BLaER1 treated with 17β-estradiol and CSF1 and Interleukin-3, amounts not matched to agents 10 nM and 100 nM (cell line): Measurements from ENCODE around the gene PTGES.

Source experiments
- H3K27ac ChIP-seq, 11 experiments: shearing (Covaris generic); formaldehyde crosslinking; 2 replicates each; pipeline ENCODE4 v1.8.1; 2022
- H3K27me3 ChIP-seq, 11 experiments: shearing (Covaris generic); formaldehyde crosslinking; 2 replicates each; pipeline ENCODE4 v1.8.1; 2022
- H3K36me3 ChIP-seq, 11 experiments: shearing (Covaris generic); formaldehyde crosslinking; 2 replicates each; pipeline ENCODE4 v1.8.1; 2022
- H3K4me1 ChIP-seq, 10 experiments: shearing (Covaris generic); formaldehyde crosslinking; 2 replicates each; pipeline ENCODE4 v1.8.1; 2022
- H3K4me2 ChIP-seq, 11 experiments: shearing (Covaris generic); formaldehyde crosslinking; 2 replicates each; pipeline ENCODE4 v1.8.1; 2022
- H3K4me3 ChIP-seq, 10 experiments: shearing (Covaris generic); formaldehyde crosslinking; 2 replicates each; pipeline ENCODE4 v1.8.1; 2022
- H3K9ac ChIP-seq, 11 experiments: shearing (Covaris generic); formaldehyde crosslinking; 2 replicates each; pipeline ENCODE4 v1.8.1; 2022
- H3K9me3 ChIP-seq, 11 experiments: shearing (Covaris generic); formaldehyde crosslinking; replicated peaks in 1 of 11; 2 replicates each; pipeline ENCODE4 v1.8.1; 2022
- H4K20me1 ChIP-seq, 11 experiments: shearing (Covaris generic); formaldehyde crosslinking; 2 replicates each; pipeline ENCODE4 v1.8.1; 2022
- Cebpa-rat ChIP-seq, 11 experiments: shearing (Covaris generic); IDR thresholded peaks; 2 replicates each; pipeline ENCODE4 v1.8.1; 2022

Gene PTGES

DNA sequence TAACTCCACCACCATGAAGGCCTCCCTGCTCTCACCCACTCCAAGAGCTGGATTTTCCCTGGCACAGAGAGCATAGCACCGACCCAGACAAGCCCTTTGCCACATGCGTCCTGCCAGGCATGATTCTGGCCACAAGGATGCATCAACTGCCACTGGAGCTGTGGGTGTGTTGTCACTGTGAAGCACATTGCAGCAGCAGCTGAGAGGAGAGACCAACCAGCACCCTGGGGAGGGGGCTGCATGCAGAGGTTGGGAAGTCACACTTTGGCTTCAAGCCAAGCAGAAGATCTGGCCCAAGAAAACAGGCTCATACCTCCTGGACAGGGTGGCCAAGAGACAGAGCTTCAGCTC lies 22.6 kb upstream of the PTGES start:
- H3K36me3 ChIP-seq: no peaks in the 10 kb centered on the region
- peak overlapping the region in 9 of 11 experiments; percentile 26 to 90 (median 87); a peak in 16 of 22 replicates for H3K9ac ChIP-seq
- peak in 6 of 11 experiments; percentile 37 to 78 (median 48); a peak in 6 of 22 replicates for TF ChIP-seq Cebpa-rat (IDR thresholded peaks at IDR 0.05)
- H3K4me3 ChIP-seq: no peak overlapping the region
- peaks cover 0 to 7% (median 0%) of the 10 kb centered on the region in 11 experiments; a peak in 5 of 22 replicates for H3K27me3 ChIP-seq
- no peaks in the 10 kb centered on the region for H3K9me3 ChIP-seq
- H3K4me1 ChIP-seq: peaks cover 45 to 84% (median 71%) of the 10 kb centered on the region in 10 experiments
- peak overlapping the region; percentile 63 to 97 (median 94) for H3K4me2 ChIP-seq
- peak overlapping the region in 10 of 11 experiments; percentile 1 to 99 (median 98); a peak in 19 of 22 replicates for H3K27ac ChIP-seq
- H4K20me1 ChIP-seq: no peaks in the 10 kb centered on the region

DNA sequence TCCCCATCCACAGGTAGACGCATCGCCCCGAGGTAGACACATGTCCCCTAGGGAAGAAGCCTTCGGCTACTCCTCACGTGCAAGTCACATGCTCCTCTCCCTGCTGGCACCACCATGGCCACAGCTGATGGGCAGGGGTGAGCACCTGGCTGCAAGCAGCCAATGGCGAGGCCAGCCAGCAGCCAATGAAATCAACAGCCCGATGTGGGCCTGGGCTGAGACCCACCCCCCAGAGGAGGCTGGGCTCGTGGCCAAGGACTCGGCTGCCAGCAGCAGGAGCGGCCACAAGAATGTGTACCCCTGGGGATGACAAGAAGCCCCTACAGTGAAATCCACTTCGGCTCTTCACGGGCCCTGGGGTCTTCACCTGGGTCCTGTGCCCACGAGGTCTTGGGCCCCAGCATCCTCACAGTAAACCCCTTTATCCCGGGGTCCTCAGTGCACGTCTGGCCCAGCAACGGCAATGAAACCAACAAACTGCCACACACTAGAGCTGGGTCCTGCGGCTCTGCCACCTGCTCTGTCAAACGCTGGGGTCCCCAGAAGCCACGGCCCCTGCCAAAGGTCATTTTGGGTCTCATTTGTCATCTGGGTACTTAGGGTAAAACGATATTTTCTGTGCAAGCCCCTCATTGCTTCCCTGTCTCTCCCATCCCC lies 22.1 kb upstream of the PTGES start:
- H4K20me1 ChIP-seq: no peaks in the 10 kb centered on the region
- H3K4me3 ChIP-seq: peak overlapping the region in 1 of 10 experiments; percentile 33; a peak in 1 of 20 replicates
- H3K36me3 ChIP-seq: no peaks in the 10 kb centered on the region
- no peak for TF ChIP-seq Cebpa-rat (IDR thresholded peaks at IDR 0.05)
- peak overlapping the region in 9 of 11 experiments; percentile 26 to 90 (median 87); a peak in 16 of 22 replicates for H3K9ac ChIP-seq
- H3K27ac ChIP-seq: peak overlapping the region in 10 of 11 experiments; percentile 1 to 99 (median 98); a peak in 19 of 22 replicates
- peaks cover 45 to 79% (median 67%) of the 10 kb centered on the region in 10 experiments for H3K4me1 ChIP-seq
- peaks cover 0 to 7% (median 0%) of the 10 kb centered on the region in 11 experiments; a peak in 5 of 22 replicates for H3K27me3 ChIP-seq
- no peaks in the 10 kb centered on the region for H3K9me3 ChIP-seq
- H3K4me2 ChIP-seq: peak overlapping the region; percentile 63 to 97 (median 94)

DNA sequence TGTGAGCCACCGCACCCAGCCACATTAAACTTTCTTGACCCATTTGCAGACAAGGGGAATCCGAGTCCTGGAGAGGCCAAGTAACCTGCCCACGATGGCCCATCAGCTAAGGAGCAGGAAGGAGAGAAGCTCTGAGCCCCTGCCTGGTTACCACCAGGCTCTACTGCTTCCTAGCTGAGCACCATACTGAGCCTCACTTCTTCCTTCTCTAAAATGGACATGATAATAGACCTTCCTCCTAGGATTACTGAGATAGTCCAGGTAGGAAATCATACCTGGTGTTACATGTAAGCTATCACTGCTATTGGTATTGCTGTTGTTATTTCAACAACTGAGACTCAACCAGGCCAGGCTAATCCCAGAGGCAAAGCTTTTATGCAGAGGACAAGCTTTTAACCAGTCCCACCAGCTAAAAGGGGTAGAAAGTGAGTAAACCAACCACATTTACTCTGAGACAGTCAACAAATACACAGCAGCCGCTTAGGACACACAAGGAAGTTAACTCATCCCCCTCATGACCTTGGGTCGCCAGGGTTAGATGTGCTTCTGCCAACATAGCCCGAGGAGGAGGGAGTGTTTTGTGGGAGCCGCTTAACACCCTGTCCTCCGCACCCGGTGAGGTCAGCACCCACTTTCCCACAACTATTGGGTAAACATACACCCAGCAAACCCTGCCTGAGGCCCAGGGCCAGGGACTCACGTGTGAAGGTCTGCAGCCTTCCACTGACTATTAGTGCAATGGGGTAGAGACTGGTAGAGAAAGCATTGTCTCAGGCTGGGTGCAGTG lies 20.6 kb upstream of the PTGES start:
- peak overlapping the region in 10 of 11 experiments; percentile 13 to 74 (median 52); a peak in 18 of 22 replicates for H3K27ac ChIP-seq

DNA sequence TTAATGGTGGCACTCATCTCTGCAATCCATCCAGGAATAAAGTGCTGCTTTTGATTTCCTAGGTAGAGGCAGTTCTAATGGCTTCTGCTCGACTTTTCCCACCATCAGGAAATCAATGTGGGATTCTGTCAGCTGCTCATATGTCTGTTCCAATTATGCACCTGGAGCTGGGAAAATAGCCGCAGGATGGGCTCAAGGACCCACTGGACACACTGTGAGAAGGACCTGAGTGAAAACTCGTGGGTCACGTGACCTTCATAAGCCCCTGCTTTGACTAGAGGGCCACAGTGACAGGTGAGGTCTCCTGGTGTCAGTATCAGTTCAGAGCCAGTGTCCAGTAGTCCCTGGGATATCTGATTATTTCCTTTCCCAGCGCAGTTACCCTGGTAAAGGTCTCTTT lies 17.9 kb upstream of the PTGES start:
- no peak overlapping the region for H3K9ac ChIP-seq
- H3K36me3 ChIP-seq: no peaks in the 10 kb centered on the region
- no peak for TF ChIP-seq Cebpa-rat (IDR thresholded peaks at IDR 0.05)
- no peak overlapping the region for H3K4me3 ChIP-seq
- no peaks in the 10 kb centered on the region for H4K20me1 ChIP-seq
- peaks cover 13 to 67% (median 30%) of the 10 kb centered on the region in 10 experiments for H3K4me1 ChIP-seq
- no peak overlapping the region for H3K4me2 ChIP-seq
- H3K27ac ChIP-seq: no peak overlapping the region
- no peaks in the 10 kb centered on the region for H3K9me3 ChIP-seq
- peaks cover 0 to 7% (median 0%) of the 10 kb centered on the region in 11 experiments; a peak in 5 of 22 replicates for H3K27me3 ChIP-seq

More for the DNA sequence above, 20.6 kb upstream of the PTGES start:
- Histone ChIP-seq H3K9ac (peak overlapping the region in 6 of 11 experiments; percentile 0 to 48 (median 32); a peak in 9 of 22 replicates), H4K20me1 (no peaks in the 10 kb centered on the region), H3K4me3 (no peak overlapping the region), H3K9me3 (no peaks in the 10 kb centered on the region), H3K4me1 (peaks cover 38 to 76% (median 52%) of the 10 kb centered on the region in 10 experiments), H3K4me2 (peak overlapping the region in 10 of 11 experiments; percentile 0 to 80 (median 67); a peak in 19 of 22 replicates), H3K27me3 (peaks cover 0 to 7% (median 0%) of the 10 kb centered on the region in 11 experiments; a peak in 5 of 22 replicates), H3K36me3 (no peaks in the 10 kb centered on the region)
- no peak for TF ChIP-seq Cebpa-rat (IDR thresholded peaks at IDR 0.05)

DNA sequence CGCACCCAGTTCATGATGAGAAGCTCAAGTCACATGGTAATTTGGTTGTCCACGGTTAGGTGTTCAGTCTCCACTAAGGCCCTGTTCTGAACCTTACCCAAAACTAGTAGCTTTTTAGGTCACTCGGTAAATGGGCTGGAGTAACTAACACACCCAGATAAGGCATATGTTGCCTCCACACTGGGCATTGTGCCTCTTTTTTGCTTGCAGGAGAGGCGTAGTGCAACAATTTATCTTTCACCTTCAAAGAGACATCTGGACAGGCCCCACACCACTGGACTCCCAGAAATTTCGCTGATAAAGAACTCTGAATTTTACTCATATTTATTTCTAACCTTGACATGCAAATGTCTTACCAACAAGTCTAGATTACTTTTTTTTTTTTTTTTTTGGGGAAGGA lies 16.8 kb upstream of the PTGES start:
- H4K20me1 ChIP-seq: no peaks in the 10 kb centered on the region
- TF ChIP-seq Cebpa-rat (IDR thresholded peaks at IDR 0.05): no peak
- H3K9me3 ChIP-seq: no peaks in the 10 kb centered on the region
- no peak overlapping the region for H3K4me3 ChIP-seq
- peaks cover 3 to 67% (median 28%) of the 10 kb centered on the region in 10 experiments for H3K4me1 ChIP-seq
- H3K27me3 ChIP-seq: peaks cover 0 to 2% (median 0%) of the 10 kb centered on the region in 11 experiments; a peak in 5 of 22 replicates
- no peak overlapping the region for H3K4me2 ChIP-seq
- H3K36me3 ChIP-seq: no peaks in the 10 kb centered on the region
- no peak overlapping the region for H3K9ac ChIP-seq
- H3K27ac ChIP-seq: 0 out of 22 replicates have a peak overlapping the region, but pooled peaks of 2 of the 11 experiments have one; percentile 2 to 11

DNA sequence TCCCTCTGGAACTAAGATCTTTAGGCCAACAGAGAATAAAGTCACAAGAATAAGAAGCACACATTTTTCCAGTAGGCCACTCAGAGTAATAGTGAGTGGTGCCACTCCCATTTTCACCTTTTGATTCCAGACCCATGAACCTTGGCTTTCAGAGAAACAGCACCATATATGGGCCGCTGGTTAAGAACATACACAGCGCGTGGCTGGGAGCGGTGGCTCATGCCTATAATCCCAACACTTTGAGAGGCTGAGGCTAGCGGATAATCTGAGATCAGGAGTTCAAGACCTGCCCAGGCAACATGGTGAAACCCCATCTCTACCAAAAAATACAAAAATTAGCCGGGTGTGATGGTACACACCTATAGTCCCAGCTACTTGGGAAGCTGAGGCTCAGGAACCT lies 15.6 kb upstream of the PTGES start:
- no peak for TF ChIP-seq Cebpa-rat (IDR thresholded peaks at IDR 0.05)
- no peak overlapping the region for H3K9ac ChIP-seq
- no peaks in the 10 kb centered on the region for H4K20me1 ChIP-seq
- H3K9me3 ChIP-seq: no peaks in the 10 kb centered on the region
- H3K4me2 ChIP-seq: no peak overlapping the region
- no peaks in the 10 kb centered on the region for H3K27me3 ChIP-seq
- no peaks in the 10 kb centered on the region for H3K36me3 ChIP-seq
- peaks cover 0 to 68% (median 30%) of the 10 kb centered on the region in 10 experiments; a peak in 17 of 20 replicates for H3K4me1 ChIP-seq
- no peak overlapping the region for H3K4me3 ChIP-seq
- H3K27ac ChIP-seq: no peak overlapping the region; a peak in 1 of 22 replicates

DNA sequence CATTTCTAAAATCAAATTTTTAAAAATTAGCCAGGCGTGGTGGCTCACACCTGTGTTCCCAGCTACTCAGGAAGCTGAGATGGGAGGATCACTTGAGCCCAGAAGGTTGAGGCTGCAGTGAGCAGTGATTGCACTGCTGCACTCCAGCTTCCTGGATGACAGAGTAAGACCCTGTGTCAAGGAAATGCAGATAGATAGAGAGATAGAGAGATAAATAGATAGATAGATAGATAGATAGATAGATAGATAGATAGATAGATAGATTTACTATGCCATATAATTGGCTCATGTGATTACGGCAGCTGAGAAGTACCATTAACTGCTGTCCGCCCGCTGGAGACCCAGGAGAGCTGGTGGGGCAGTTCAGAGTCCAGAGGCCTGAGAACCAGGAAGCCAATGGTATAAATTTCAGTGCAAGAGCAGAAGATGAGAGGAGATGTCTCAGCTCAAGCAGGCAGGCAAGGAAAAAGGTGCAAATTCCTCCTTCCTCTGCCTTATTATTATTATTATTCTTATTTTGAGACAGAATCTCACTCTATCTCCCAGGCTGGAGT lies 13.0 kb upstream of the PTGES start:
- H3K4me2 ChIP-seq: peak overlapping the region in 6 of 11 experiments; percentile 2 to 88 (median 38); a peak in 9 of 22 replicates
- no peaks in the 10 kb centered on the region for H4K20me1 ChIP-seq
- H3K4me1 ChIP-seq: peaks cover 9 to 76% (median 48%) of the 10 kb centered on the region in 10 experiments
- no peaks in the 10 kb centered on the region for H3K27me3 ChIP-seq
- no peak overlapping the region for H3K4me3 ChIP-seq
- peak overlapping the region in 2 of 11 experiments; percentile 6 to 83; a peak in 3 of 22 replicates for H3K27ac ChIP-seq
- no peaks in the 10 kb centered on the region for H3K36me3 ChIP-seq
- no peaks in the 10 kb centered on the region for H3K9me3 ChIP-seq
- TF ChIP-seq Cebpa-rat (IDR thresholded peaks at IDR 0.05): no peak
- H3K9ac ChIP-seq: no peak overlapping the region

DNA sequence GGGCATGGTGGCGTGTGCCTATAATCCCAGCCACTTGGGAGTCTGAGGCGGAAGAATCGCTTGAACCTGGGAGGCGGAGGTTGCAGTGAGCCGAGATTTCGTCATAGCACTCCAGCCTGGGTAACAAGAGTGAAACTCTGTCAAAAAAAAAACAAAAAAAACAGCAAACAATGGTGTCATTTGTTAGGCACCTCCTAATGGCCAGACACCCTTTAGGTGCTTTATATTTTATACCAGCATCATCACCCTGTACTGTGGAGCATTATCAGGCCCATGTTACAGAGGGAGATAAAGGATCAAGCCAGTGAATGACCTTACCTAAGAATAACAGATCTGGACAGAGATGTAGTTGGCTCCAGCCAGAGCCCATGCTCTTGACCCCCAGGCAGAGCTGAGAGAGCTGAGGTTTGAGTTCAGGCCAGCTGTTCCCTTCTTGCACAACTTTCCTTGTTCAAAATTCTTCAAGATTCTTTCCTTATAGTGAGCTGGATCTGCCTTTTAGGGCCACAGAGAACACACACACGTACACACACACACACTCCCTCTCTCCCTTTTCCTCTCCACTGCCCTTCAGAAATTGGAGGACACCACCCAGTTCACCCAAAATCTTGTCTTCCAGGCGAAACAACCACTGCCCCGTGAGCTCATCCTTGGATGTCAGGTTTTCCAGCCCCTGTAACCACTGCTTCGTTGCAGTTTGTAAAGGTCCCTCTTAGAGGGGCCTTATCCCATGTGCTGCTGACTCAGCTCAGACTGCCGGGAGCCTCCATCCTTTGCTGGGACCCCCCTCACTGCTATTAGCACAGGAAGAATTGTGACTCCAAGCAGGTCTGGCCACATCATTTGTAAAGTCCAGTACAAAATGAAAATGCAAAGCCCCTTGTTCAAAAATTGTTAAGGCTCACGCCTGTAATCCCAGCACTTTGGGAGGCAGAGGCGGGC lies 10.4 kb upstream of the PTGES start:
- Histone ChIP-seq H3K9ac (peak overlapping the region in 9 of 11 experiments; percentile 7 to 66 (median 56); a peak in 14 of 22 replicates), H3K4me2 (peak overlapping the region in 10 of 11 experiments; percentile 57 to 88 (median 74); a peak in 19 of 22 replicates), H4K20me1 (no peaks in the 10 kb centered on the region), H3K36me3 (no peaks in the 10 kb centered on the region), H3K9me3 (no peaks in the 10 kb centered on the region), H3K4me3 (0 out of 20 replicates have a peak overlapping the region, but pooled peaks of 1 of the 10 experiments have one; percentile 12), H3K4me1 (peaks cover 11 to 91% (median 70%) of the 10 kb centered on the region in 10 experiments), H3K27me3 (no peaks in the 10 kb centered on the region), H3K27ac (peak overlapping the region in 10 of 11 experiments; percentile 45 to 85 (median 73); a peak in 19 of 22 replicates)
- TF ChIP-seq Cebpa-rat (IDR thresholded peaks at IDR 0.05): peak in 1 of 11 experiments; percentile 7; a peak in 2 of 22 replicates
